ENCODE measurements around the gene RAB3D. TPM values are rescaled to one million over a fixed set of nuclear protein-coding genes. Genes with fewer than 3 reads are reported as not detected.

RAB3D gene
- total and polyA plus RNA-seq, 2 of the 4 experiments (the other 2 are of a cell fraction): 4.8 to 5.5 TPM

DNA sequence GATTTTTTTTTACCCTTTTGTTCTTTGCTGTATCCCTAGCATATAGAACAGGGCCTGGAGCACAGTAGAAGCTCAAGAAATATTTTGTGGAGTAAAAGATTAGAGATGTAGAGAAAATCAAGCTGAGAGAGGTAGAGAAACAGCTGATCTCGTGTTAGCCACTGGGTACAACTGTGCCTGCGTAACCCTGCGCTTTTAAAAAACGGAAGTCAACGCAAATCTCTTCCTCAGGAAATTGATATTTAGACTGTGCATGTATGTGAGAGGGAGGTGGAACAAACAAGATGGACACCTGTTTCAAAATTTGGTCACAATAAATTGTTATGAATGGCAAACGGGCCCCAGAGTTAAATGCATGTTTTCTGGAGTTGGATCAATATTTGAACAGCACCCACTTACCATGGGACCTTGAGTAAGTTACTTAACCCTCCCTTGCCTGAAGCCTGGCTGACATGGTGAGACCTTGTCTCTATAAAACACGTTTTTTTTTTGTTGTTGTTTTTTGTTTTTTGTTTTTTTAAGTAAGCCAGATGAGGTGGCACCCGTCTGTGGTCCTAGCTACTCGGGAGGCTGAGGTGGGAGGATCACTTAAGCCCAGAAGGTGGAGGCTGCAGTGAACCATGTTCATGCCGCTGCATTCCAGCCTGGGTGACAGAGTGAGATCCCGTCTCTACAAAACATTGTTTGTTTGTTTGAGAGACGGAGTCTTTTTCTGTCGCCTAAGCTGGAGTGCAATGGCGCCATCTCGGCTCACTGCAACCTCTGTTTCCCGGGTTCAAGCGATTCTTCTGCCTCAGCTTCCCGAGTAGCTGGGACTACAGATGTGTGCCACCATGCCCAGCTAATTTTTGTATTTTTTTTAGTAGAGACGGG, 47.9 kb upstream of the RAB3D start (continued):
- TF ChIP-seq RFX5 (IDR thresholded peaks at IDR 0.05; ENCODE audit: low read depth, low read length): no peak

DNA sequence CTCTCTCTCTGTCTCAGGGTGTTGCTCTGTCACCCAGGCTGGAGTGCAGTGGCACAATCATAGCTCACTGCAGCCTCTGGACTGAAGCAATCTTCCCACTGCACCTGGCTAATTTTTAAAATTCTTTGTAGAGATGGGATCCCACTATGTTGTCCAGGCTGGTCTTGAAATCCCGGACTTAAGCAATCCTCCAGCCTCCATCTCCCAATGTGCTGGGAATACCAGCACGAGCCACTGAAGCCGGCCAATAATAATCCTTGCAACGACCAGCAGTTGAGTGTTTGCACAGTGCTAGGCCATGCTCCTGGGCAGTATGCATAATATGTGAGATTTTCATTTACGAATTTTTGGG, 45.3 kb upstream of the RAB3D start:
- no peak overlapping the region for H3K56ac ChIP-seq (ENCODE audit: extremely low read depth, insufficient read depth, low read length)
- no peak overlapping the region for H2BK5ac ChIP-seq (ENCODE audit: low read depth, low read length, poor library complexity, severe bottlenecking)
- WGBS, 2 experiments (ENCODE audit: extremely low coverage in 2 of 2, insufficient read length in 1 of 2): no CpG with 5 or more reads among the region's 5 CpGs
- dilution Hi-C loops (cut with HindIII; ENCODE audit: low sequenced_read_pairs, unreplicated experiment) (no loop called here), in situ Hi-C loops (cut with MboI; ENCODE audit: low sequenced_read_pairs) (no loop called here), intact Hi-C loops (cut with micrococcal nuclease) (loop anchor here (5.0 kb wide), 1 partner anchor 38 kb away; no protein-coding TSS in a partner anchor)
- no peak overlapping the region for H3K4me3 ChIP-seq (ENCODE audit: insufficient read depth, low read depth, low read length)
- H3K18ac ChIP-seq (ENCODE audit: low read depth, low read length): no peak overlapping the region
- ATAC-seq (ENCODE audit: low read depth) (no peak), DNase-seq (no peak)
- H3K14ac ChIP-seq (replicated peaks; ENCODE audit: low read depth, low read length): no peak overlapping the region
- no peak overlapping the region for H3K4ac ChIP-seq (ENCODE audit: low read depth, low read length)
- no peaks in the 10 kb centered on the region for H3K36me3 ChIP-seq (ENCODE audit: control insufficient read depth, insufficient read depth, low read length)
- no peak overlapping the region for H3K23ac ChIP-seq (ENCODE audit: low read depth, low read length)
- no peaks in the 10 kb centered on the region for H3K9me3 ChIP-seq (ENCODE audit: control insufficient read depth, insufficient read depth, low read length)
- H3K27me3 ChIP-seq (ENCODE audit: control insufficient read depth, insufficient read depth, low read length): no peaks in the 10 kb centered on the region; the same call in 1 of the 2 replicates
- H2AK9ac ChIP-seq (replicated peaks; ENCODE audit: low read depth, low read length, poor library complexity): no peak overlapping the region
- no peak overlapping the region for H2BK20ac ChIP-seq (ENCODE audit: low read depth, low read length)
- no peak overlapping the region for H2AK5ac ChIP-seq (ENCODE audit: low read depth, low read length)
- no peak overlapping the region for H3K4me2 ChIP-seq (ENCODE audit: low read depth, low read length)
- H4K91ac ChIP-seq (ENCODE audit: insufficient read depth, low read depth, low read length): no peak overlapping the region
- no peak overlapping the region for H2BK15ac ChIP-seq (ENCODE audit: low read depth, low read length)
- no peaks in the 10 kb centered on the region for H4K20me1 ChIP-seq (ENCODE audit: insufficient read depth, low read length)
- no peak overlapping the region for H2AFZ ChIP-seq (replicated peaks; ENCODE audit: low read length, poor library complexity)
- peaks cover 8 to 12% of the 10 kb centered on the region in 2 experiments for H3K79me1 ChIP-seq (ENCODE audit: low read depth in 1 of 2, low read length in 2 of 2)
- BruUV-seq (replicated peaks): no TSS peak
- H4K8ac ChIP-seq (ENCODE audit: low read depth in 2 of 2, low read length in 2 of 2): no peak overlapping the region
- ChIA-PET CTCF (no interaction called here), POLR2A (ENCODE audit: unreplicated experiment) (no interaction called here)
- no peak overlapping the region for H3K27ac ChIP-seq (ENCODE audit: insufficient read depth, low read length)
- H3K9ac ChIP-seq (ENCODE audit: low read depth, low read length): no peak overlapping the region
- no peak overlapping the region for H4K5ac ChIP-seq (ENCODE audit: low read depth, low read length)
- H2BK120ac ChIP-seq (ENCODE audit: low read depth, low read length): no peak overlapping the region
- peaks cover 4% of the 10 kb centered on the region; the same call in 1 of the 2 replicates for H3K4me1 ChIP-seq (ENCODE audit: control insufficient read depth, insufficient read depth, low read length)
- H3K9me1 ChIP-seq (ENCODE audit: insufficient read depth, low read length): peaks cover 12% of the 10 kb centered on the region
- TF ChIP-seq RAD21 (IDR thresholded peaks at IDR 0.05; ENCODE audit: low read length): no peak
- TF ChIP-seq, protein P1, sequence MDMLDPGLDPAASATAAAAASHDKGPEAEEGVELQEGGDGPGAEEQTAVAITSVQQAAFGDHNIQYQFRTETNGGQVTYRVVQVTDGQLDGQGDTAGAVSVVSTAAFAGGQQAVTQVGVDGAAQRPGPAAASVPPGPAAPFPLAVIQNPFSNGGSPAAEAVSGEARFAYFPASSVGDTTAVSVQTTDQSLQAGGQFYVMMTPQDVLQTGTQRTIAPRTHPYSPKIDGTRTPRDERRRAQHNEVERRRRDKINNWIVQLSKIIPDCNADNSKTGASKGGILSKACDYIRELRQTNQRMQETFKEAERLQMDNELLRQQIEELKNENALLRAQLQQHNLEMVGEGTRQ (IDR thresholded peaks at IDR 0.05; ENCODE audit: low read depth, low read length): no peak
- TF ChIP-seq, protein P2, sequence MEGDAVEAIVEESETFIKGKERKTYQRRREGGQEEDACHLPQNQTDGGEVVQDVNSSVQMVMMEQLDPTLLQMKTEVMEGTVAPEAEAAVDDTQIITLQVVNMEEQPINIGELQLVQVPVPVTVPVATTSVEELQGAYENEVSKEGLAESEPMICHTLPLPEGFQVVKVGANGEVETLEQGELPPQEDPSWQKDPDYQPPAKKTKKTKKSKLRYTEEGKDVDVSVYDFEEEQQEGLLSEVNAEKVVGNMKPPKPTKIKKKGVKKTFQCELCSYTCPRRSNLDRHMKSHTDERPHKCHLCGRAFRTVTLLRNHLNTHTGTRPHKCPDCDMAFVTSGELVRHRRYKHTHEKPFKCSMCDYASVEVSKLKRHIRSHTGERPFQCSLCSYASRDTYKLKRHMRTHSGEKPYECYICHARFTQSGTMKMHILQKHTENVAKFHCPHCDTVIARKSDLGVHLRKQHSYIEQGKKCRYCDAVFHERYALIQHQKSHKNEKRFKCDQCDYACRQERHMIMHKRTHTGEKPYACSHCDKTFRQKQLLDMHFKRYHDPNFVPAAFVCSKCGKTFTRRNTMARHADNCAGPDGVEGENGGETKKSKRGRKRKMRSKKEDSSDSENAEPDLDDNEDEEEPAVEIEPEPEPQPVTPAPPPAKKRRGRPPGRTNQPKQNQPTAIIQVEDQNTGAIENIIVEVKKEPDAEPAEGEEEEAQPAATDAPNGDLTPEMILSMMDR (conservative IDR thresholded peaks at IDR 0.05; ENCODE audit: low read depth, low read length): no peak
- TF ChIP-seq, protein P3, sequence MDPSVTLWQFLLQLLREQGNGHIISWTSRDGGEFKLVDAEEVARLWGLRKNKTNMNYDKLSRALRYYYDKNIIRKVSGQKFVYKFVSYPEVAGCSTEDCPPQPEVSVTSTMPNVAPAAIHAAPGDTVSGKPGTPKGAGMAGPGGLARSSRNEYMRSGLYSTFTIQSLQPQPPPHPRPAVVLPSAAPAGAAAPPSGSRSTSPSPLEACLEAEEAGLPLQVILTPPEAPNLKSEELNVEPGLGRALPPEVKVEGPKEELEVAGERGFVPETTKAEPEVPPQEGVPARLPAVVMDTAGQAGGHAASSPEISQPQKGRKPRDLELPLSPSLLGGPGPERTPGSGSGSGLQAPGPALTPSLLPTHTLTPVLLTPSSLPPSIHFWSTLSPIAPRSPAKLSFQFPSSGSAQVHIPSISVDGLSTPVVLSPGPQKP (IDR thresholded peaks at IDR 0.05; ENCODE audit: borderline replicate concordance, low read depth, low read length): no peak
- no peak for TF ChIP-seq SMC3 (IDR thresholded peaks at IDR 0.05; ENCODE audit: low read depth, low read length)
- no peak for TF ChIP-seq BHLHE40 (IDR thresholded peaks at IDR 0.05; ENCODE audit: low read depth, low read length)
- TF ChIP-seq MXI1 (IDR thresholded peaks at IDR 0.05; ENCODE audit: borderline replicate concordance, low read depth, low read length): no peak
- no peak for TF ChIP-seq MAFK (IDR thresholded peaks at IDR 0.05; ENCODE audit: low read depth, low read length)
- no peak for TF ChIP-seq CEBPB (IDR thresholded peaks at IDR 0.05; ENCODE audit: low read depth, low read length)
- TF ChIP-seq RCOR1 (IDR thresholded peaks at IDR 0.05; ENCODE audit: insufficient replicate concordance, low read length): no peak
- TF ChIP-seq RFX5 (IDR thresholded peaks at IDR 0.05; ENCODE audit: low read depth, low read length): no peak
- TF ChIP-seq NFE2L2 (IDR thresholded peaks at IDR 0.05; ENCODE audit: low read depth, low read length): no peak
- no peak for TF ChIP-seq POLR2A (IDR thresholded peaks at IDR 0.05; ENCODE audit: low read depth, low read length)
